Measurements from ENCODE around the gene KRT34. TPM values are rescaled to one million over a fixed set of nuclear protein-coding genes. Genes with fewer than 3 reads are reported as not detected.

The KRT34 gene
- total RNA-seq, 1 donor from 2014 or later = not detected

DNA sequence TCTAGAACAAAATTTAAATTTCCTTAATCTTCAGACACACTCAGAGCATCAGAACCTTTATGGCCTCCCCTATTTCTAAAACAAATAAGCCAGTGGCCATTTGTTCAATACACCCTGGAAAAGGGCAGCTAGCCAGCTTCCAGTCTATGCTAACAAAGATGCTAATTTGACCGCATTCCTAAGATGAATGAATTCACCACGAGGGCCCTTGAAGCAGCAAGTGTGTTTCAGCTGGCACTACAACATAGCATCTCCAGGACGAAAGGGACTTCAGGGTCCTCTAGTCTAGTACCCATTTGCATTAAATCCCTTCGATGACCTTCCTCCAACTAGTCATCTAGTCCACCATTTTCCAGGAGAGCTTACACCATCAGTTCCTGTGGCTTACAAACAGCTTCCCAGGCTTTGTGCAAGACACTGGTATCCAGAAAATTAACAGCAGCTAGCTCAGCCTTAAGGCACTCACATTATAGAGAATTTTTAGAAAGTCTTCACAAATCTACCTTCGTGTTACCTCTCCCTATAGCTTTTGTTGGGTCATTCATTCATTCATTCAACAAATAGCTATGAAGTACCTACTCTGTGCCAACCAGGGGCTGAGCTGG lies 31.3 kb upstream of the KRT34 start:
- Histone ChIP-seq H3K4me1 (peaks cover 3% of the 10 kb centered on the region), H4K20me1 (ENCODE audit: low read depth) (no peaks in the 10 kb centered on the region), H3K79me2 (ENCODE audit: low read depth) (no peaks in the 10 kb centered on the region), H3K27me3 (no peaks in the 10 kb centered on the region), H3F3A (ENCODE audit: low read depth) (no peaks in the 10 kb centered on the region), H3K4me3 (no peak overlapping the region), H3K4me2 (no peak overlapping the region), H3K9me3 (ENCODE audit: low read depth) (no peaks in the 10 kb centered on the region), H3K27ac (no peak overlapping the region), H2AFZ (replicated peaks) (no peak overlapping the region), H3K36me3 (no peaks in the 10 kb centered on the region), H3K9ac (no peak overlapping the region)
- Mint-ChIP-seq H3K9me3 (no peaks in the 10 kb centered on the region), H3K27me3 (ENCODE audit: insufficient read depth, low read depth) (no peaks in the 10 kb centered on the region), H3K4me3 (no peak overlapping the region), H3K27ac (no peak overlapping the region), H3K36me3 (no peaks in the 10 kb centered on the region), H3K4me1 (no peaks in the 10 kb centered on the region)
- TF ChIP-seq, protein P1, sequence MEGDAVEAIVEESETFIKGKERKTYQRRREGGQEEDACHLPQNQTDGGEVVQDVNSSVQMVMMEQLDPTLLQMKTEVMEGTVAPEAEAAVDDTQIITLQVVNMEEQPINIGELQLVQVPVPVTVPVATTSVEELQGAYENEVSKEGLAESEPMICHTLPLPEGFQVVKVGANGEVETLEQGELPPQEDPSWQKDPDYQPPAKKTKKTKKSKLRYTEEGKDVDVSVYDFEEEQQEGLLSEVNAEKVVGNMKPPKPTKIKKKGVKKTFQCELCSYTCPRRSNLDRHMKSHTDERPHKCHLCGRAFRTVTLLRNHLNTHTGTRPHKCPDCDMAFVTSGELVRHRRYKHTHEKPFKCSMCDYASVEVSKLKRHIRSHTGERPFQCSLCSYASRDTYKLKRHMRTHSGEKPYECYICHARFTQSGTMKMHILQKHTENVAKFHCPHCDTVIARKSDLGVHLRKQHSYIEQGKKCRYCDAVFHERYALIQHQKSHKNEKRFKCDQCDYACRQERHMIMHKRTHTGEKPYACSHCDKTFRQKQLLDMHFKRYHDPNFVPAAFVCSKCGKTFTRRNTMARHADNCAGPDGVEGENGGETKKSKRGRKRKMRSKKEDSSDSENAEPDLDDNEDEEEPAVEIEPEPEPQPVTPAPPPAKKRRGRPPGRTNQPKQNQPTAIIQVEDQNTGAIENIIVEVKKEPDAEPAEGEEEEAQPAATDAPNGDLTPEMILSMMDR (IDR thresholded peaks at IDR 0.05) = no peak
- TF ChIP-seq EZH2 (IDR thresholded peaks at IDR 0.05) (no peak), EZH2phosphoT487 (IDR thresholded peaks at IDR 0.05) (no peak)
- peak; percentile 21 for DNase-seq (ENCODE audit: low spot score)

DNA sequence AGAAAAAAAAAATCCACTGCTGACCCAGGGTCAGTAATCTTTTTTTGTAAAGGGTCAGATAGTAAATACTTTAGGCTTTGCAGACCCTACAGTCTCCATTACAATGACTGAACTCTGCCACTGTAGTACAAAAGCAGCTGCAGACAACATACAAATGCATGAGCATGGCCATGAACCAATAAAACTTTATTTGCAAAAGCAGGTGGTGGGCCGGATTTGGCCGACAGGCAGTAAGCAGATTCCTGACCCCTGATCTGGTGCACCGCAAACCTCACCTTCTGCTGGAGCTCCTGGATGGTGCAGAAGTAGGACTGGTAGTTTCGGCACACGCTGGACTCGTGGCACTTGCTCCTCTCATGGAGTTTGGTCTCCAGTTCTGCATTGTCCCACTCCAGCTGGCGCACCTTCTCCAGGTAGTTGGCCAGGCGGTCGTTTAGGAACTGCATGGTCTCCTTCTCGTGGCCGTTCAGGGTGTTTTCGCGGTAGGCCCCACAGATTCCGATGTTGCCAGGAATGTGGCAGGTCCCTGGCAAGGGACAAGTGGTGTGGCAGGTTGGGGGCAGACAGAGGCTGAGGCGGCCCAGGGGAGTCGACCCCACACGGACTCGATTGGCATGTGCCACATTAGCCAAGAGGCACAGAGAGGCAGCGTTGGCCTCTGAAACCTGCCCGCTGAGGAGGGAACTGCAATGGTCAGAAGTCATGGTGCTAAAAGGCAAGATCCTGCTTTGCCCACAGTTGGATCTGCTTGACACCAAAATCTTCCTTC lies 29.1 kb upstream of the KRT34 start:
- H3K4me2 ChIP-seq = no peak overlapping the region
- H3K9me3 ChIP-seq (ENCODE audit: low read depth) = no peaks in the 10 kb centered on the region
- H2AFZ ChIP-seq (replicated peaks) = no peak overlapping the region
- no peak for DNase-seq (ENCODE audit: low spot score)
- no peaks in the 10 kb centered on the region for H3K9me3 Mint-ChIP-seq
- H3K27ac ChIP-seq = no peak overlapping the region
- TF ChIP-seq EZH2phosphoT487 (IDR thresholded peaks at IDR 0.05) (no peak), EZH2 (IDR thresholded peaks at IDR 0.05) (no peak)
- TF ChIP-seq, protein P1 (IDR thresholded peaks at IDR 0.05) = no peak
- no peaks in the 10 kb centered on the region for H3K27me3 Mint-ChIP-seq (ENCODE audit: insufficient read depth, low read depth)
- no peaks in the 10 kb centered on the region for H4K20me1 ChIP-seq (ENCODE audit: low read depth)
- H3K4me1 ChIP-seq = peaks cover 3% of the 10 kb centered on the region
- no peaks in the 10 kb centered on the region for H3K36me3 ChIP-seq
- no peaks in the 10 kb centered on the region for H3K79me2 ChIP-seq (ENCODE audit: low read depth)
- no peaks in the 10 kb centered on the region for H3F3A ChIP-seq (ENCODE audit: low read depth)
- no peak overlapping the region for H3K9ac ChIP-seq
- H3K4me3 Mint-ChIP-seq = no peak overlapping the region
- no peaks in the 10 kb centered on the region for H3K4me1 Mint-ChIP-seq
- H3K4me3 ChIP-seq = no peak overlapping the region
- no peak overlapping the region for H3K27ac Mint-ChIP-seq
- no peaks in the 10 kb centered on the region for H3K36me3 Mint-ChIP-seq
- no peaks in the 10 kb centered on the region for H3K27me3 ChIP-seq

DNA sequence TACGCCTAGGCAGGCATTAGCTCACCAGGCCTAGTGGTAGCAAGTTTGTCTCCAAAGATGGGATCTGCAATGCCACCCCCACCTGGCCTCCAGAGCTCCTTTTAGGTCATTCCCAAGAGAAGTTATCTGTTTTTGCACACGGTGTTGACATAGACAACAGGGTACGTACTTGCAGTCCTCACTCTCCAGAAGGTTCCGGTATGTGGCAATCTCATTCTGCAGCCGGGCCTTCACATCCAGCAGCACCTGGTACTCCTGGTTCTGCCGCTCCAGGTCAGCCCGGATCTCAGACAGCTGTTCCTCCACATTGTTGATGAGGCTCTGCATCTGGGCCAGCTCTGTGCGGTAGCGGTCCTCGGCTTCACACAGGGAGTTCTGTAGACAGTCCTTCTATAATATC lies 25.1 kb upstream of the KRT34 start:
- no peaks in the 10 kb centered on the region for H3K27me3 ChIP-seq
- Mint-ChIP-seq H3K9me3 (no peaks in the 10 kb centered on the region), H3K27ac (no peak overlapping the region), H3K4me1 (peaks cover 8% of the 10 kb centered on the region), H3K27me3 (ENCODE audit: insufficient read depth, low read depth) (peaks cover 4% of the 10 kb centered on the region), H3K36me3 (no peaks in the 10 kb centered on the region), H3K4me3 (no peak overlapping the region)
- no peak overlapping the region for H3K4me2 ChIP-seq
- H3K27ac ChIP-seq = no peak overlapping the region
- H3K79me2 ChIP-seq (ENCODE audit: low read depth) = no peaks in the 10 kb centered on the region
- H2AFZ ChIP-seq (replicated peaks) = no peak overlapping the region
- H4K20me1 ChIP-seq (ENCODE audit: low read depth) = no peaks in the 10 kb centered on the region
- no peak overlapping the region for H3K4me3 ChIP-seq
- H3K9ac ChIP-seq = no peak overlapping the region
- TF ChIP-seq EZH2phosphoT487 (IDR thresholded peaks at IDR 0.05) (no peak), EZH2 (IDR thresholded peaks at IDR 0.05) (no peak)
- TF ChIP-seq, protein P1 (IDR thresholded peaks at IDR 0.05) = no peak
- peaks cover 3% of the 10 kb centered on the region for H3K4me1 ChIP-seq
- no peaks in the 10 kb centered on the region for H3K36me3 ChIP-seq
- H3F3A ChIP-seq (ENCODE audit: low read depth) = no peaks in the 10 kb centered on the region
- no peak for DNase-seq (ENCODE audit: low spot score)
- no peaks in the 10 kb centered on the region for H3K9me3 ChIP-seq (ENCODE audit: low read depth)

Measured in neural progenitor cell (in vitro differentiated cells).